GF-D8 (cell line): ENCODE data around the gene DCAF10.
"Not testable (repeated sequence)": the region's sequence is repeated elsewhere in the genome, so short reads cannot be mapped to it uniquely, and the experiment has no call there.

Source experiments
- DNase-seq: peaks from one replicate; lab custom pipeline; 2025; lab: John Stamatoyannopoulos, UW

DCAF10 gene

GRCh38 chr9:37800631-37801286 lies at the start of gene DCAF10:
DCAF10 (plus strand) TSS chr9:37800797; CDS start chr9:37800867, 70 bp downstream.
- peak; percentile 33 for DNase-seq

GRCh38 chr9:37751186-37751585 lies 49.4 kb upstream of the DCAF10 start:
- DNase-seq: no peak

GRCh38 chr9:37751704-37752103 lies 48.9 kb upstream of the DCAF10 start:
- not testable (repeated sequence) for DNase-seq

GRCh38 chr9:37752112-37752511 lies 48.5 kb upstream of the DCAF10 start:
- not testable (repeated sequence) for DNase-seq

GRCh38 chr9:37752642-37753488 lies 47.7 kb upstream of the DCAF10 start:
- DNase-seq: no peak

- peak; percentile 44 for DNase-seq
Measured at GRCh38 chr9:37753489-37754190, 47.0 kb upstream of the DCAF10 start, which contains the start of gene TRMT10B. TRMT10B (plus strand) TSS chr9:37753805; CDS start chr9:37761932, 8,127 bp downstream.

- DNase-seq: no peak
Measured at GRCh38 chr9:37758747-37759146, 41.9 kb upstream of the DCAF10 start.

GRCh38 chr9:37760416-37761161 lies 40.0 kb upstream of the DCAF10 start:
- no peak for DNase-seq

GRCh38 chr9:37761511-37761910 lies 39.1 kb upstream of the DCAF10 start:
- DNase-seq: no peak

- not testable (repeated sequence) for DNase-seq
Measured at GRCh38 chr9:37765263-37765662, 35.3 kb upstream of the DCAF10 start.

GRCh38 chr9:37769306-37769705 lies 31.3 kb upstream of the DCAF10 start:
- DNase-seq: no peak

GRCh38 chr9:37769995-37770394 lies 30.6 kb upstream of the DCAF10 start:
- DNase-seq: no peak

- no peak for DNase-seq
Measured at GRCh38 chr9:37775216-37775919, 25.2 kb upstream of the DCAF10 start.

- DNase-seq: no peak
Measured at GRCh38 chr9:37776328-37776727, 24.3 kb upstream of the DCAF10 start.

GRCh38 chr9:37778534-37778933 lies 22.1 kb upstream of the DCAF10 start:
- no peak for DNase-seq

- no peak for DNase-seq
Measured at GRCh38 chr9:37784291-37784615, 16.3 kb upstream of the DCAF10 start.

GRCh38 chr9:37784616-37785483 lies 15.7 kb upstream of the DCAF10 start, which contains the start of gene EXOSC3:
EXOSC3 (minus strand) TSS chr9:37785064; CDS start chr9:37785044, 20 bp downstream.
- DNase-seq: peak; percentile 83

- no peak for DNase-seq
Measured at GRCh38 chr9:37787059-37787458, 13.5 kb upstream of the DCAF10 start.

GRCh38 chr9:37788332-37788731 lies 12.3 kb upstream of the DCAF10 start:
- peak; percentile 92 for DNase-seq

- no peak for DNase-seq
Measured at GRCh38 chr9:37790096-37790495, 10.5 kb upstream of the DCAF10 start.
